Lower lobe of right lung (tissue), 2 donors: ENCODE measurements around the gene SPATS2. TPM values are rescaled to one million over a fixed set of nuclear protein-coding genes. Genes with fewer than 3 reads are reported as not detected.
"Not testable (repeated sequence)": the region's sequence is repeated elsewhere in the genome, so short reads cannot be mapped to it uniquely, and the experiment has no call there.

Source experiments
- ATAC-seq, 2 donors: fragments of 200-7000 bp; cut with Tn5 transposase; one replicate each; pipeline ENCODE4 v1.9.1; 2020 to 2022; ENCODE audit warnings: mild to moderate bottlenecking in 2 of 2, moderate library complexity in 2 of 2
- DNase-seq: peaks from one replicate; pipeline ENCODE4 v3.0.0-alpha.2; 2020
- H3K27ac ChIP-seq: fragments of 200-600 bp; one replicate; pipeline ENCODE4 v1.8.0; 2022
- H3K27me3 ChIP-seq: fragments of 200-600 bp; one replicate; pipeline ENCODE4 v1.8.0; 2022; ENCODE audit warnings: low read depth
- H3K36me3 ChIP-seq: fragments of 200-600 bp; one replicate; pipeline ENCODE4 v1.8.0; 2022; ENCODE audit warnings: mild to moderate bottlenecking
- H3K4me1 ChIP-seq: fragments of 200-600 bp; one replicate; pipeline ENCODE4 v1.8.0; 2022
- H3K4me3 ChIP-seq: fragments of 200-600 bp; one replicate; pipeline ENCODE4 v1.8.0; 2022; ENCODE audit warnings: mild to moderate bottlenecking
- H3K9me3 ChIP-seq: fragments of 200-600 bp; one replicate; pipeline ENCODE4 v1.8.0; 2022
- CTCF ChIP-seq: fragments of 200-600 bp; IDR thresholded peaks from one replicate; pipeline ENCODE4 v1.8.0; 2022; ENCODE audit warnings: antibody characterized with exemption, mild to moderate bottlenecking
- intact Hi-C: fragments of 100-400 bp; cut with DNase I; formaldehyde crosslinking; loops from one replicate; pipeline ENCODE4 v1.11.0; 2022
- total RNA-seq: library from RNA; stranded (reverse); fragmentation: NEBNext Ultra II Directional; extraction: Animal tissue kit (Norgen Biotek cat#: 25700); gene quantifications from one replicate; pipeline ENCODE4 v1.2.1, GENCODE V29; 2021
- donor health status: DM: no; HTN: yes; CAD: no; lungs with severe emphysema.

Gene SPATS2
- total RNA-seq, 1 donor from 2014 or later: 17.3 TPM

GRCh38 chr12:49377386-49377785, 10.1 kb downstream of the SPATS2 start:
- no peak for ATAC-seq
- intact Hi-C loops: no loop called here

DNA sequence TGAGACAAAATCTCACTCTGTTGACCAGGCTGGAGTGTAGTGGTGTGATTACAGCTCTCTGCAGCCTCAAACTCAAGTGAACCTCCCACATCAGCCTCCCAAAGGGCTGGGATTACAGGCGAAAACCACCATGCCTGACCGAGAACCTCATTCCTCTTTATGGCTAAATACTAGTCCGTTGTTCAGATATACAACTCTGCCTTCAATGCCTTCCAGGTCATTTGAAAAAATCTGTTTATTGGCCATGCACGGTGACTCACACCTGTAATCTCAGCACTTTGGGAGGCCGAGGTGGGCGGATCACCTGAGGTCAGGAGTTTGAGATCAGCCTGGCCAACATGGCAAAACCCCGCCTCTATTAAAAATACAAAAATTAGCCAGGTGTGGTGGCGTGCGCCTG, 12.9 kb downstream of the SPATS2 start:
- ATAC-seq, H3K4me1 ChIP-seq, H3K4me3 ChIP-seq, intact Hi-C loops, H3K36me3 ChIP-seq, H3K27me3 ChIP-seq, DNase-seq, H3K9me3 ChIP-seq, H3K27ac ChIP-seq: not testable (repeated sequence)

More at GRCh38 chr12:49377386-49377785, 10.1 kb downstream of the SPATS2 start:
- Histone ChIP-seq H3K27ac (no peak overlapping the region), H3K9me3 (no peaks in the 10 kb centered on the region), H3K4me3 (no peak overlapping the region), H3K36me3 (no peaks in the 10 kb centered on the region), H3K27me3 (no peaks in the 10 kb centered on the region), H3K4me1 (no peaks in the 10 kb centered on the region)
- DNase-seq: no peak
- TF ChIP-seq CTCF: no peak

DNA sequence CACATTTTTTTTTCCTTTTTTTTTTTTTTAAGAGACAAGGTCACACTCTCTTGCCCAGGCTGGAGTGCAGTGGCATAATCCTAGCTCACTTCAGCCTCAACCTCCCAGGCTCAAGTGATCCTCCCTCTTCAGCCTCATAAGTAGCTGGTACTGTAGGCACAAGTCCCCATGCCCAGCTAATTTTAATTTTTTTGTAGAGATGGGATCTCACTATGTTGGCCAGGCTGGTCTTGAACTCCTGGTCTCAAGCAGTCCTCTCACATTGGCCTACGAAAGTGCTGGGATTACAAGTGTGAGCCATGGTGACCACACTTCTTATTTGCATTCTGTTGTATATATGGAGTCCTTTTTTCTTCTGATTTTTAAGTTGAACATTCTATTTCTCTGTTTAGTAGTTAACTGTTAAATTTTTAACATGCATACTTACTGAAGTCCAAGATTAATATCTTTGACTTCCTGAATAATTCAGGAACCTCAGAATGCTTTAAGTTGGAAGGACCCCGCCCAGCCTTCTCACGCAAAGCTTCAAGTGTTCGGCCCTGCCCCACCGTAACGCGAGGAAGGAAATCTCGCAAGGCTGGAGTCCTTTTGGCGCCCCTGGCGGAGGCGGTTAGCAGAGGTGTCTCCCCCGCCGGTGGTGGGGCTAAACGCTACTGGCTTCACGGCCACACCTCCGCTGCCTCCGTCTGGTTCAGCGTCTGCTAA, 21.6 kb downstream of the SPATS2 start:
- H3K4me1 ChIP-seq: no peaks in the 10 kb centered on the region
- ATAC-seq (peak; percentile 37 to 70), DNase-seq (peak; percentile 79)
- intact Hi-C loops: no loop called here
- TF ChIP-seq CTCF: peak; percentile 38
- H3K27ac ChIP-seq: no peak overlapping the region
- no peaks in the 10 kb centered on the region for H3K36me3 ChIP-seq
- no peaks in the 10 kb centered on the region for H3K9me3 ChIP-seq
- no peak overlapping the region for H3K4me3 ChIP-seq
- no peaks in the 10 kb centered on the region for H3K27me3 ChIP-seq

GRCh38 chr12:49389387-49389703, 22.1 kb downstream of the SPATS2 start:
- H3K9me3 ChIP-seq: no peaks in the 10 kb centered on the region
- no peak for ATAC-seq
- no peaks in the 10 kb centered on the region for H3K4me1 ChIP-seq
- no peak for TF ChIP-seq CTCF
- no peak overlapping the region for H3K27ac ChIP-seq
- no peak for DNase-seq
- intact Hi-C loops: no loop called here
- H3K36me3 ChIP-seq: no peaks in the 10 kb centered on the region
- no peaks in the 10 kb centered on the region for H3K27me3 ChIP-seq
- no peak overlapping the region for H3K4me3 ChIP-seq

- H3K27me3 ChIP-seq: no peaks in the 10 kb centered on the region
- no peak for TF ChIP-seq CTCF
- ATAC-seq: no peak
- intact Hi-C loops: no loop called here
- no peak for DNase-seq
- H3K4me3 ChIP-seq: no peak overlapping the region
- H3K36me3 ChIP-seq: no peaks in the 10 kb centered on the region
- no peak overlapping the region for H3K27ac ChIP-seq
- H3K9me3 ChIP-seq: no peaks in the 10 kb centered on the region
- no peaks in the 10 kb centered on the region for H3K4me1 ChIP-seq
These were observed 29.7 kb downstream of the SPATS2 start for GRCh38 chr12:49397000-49397399.

DNA sequence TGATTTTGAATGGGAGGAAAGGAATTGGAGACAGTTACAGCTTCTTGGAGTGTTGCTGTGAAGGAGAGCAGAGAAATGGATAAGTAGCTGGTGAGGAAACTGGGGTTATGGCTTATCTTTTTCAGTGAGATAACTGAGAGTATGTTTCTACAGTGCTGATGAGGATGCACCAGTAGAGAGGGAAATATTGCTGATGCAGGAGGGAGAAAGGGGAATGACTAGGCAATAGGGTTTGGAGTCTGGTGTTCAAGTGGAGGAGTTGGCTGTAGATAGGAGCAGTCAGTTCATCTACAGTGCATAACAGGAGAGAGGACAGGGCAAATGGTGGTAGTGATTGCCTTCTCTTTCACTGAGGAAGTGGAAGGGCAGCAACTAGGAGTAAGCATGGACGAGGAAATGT, 33.0 kb downstream of the SPATS2 start:
- intact Hi-C loops: no loop called here

More for the DNA sequence above, 33.0 kb downstream of the SPATS2 start:
- Histone ChIP-seq H3K27me3 (no peaks in the 10 kb centered on the region), H3K9me3 (no peaks in the 10 kb centered on the region), H3K4me1 (no peaks in the 10 kb centered on the region), H3K27ac (no peak overlapping the region), H3K36me3 (no peaks in the 10 kb centered on the region), H3K4me3 (no peak overlapping the region)
- no peak for TF ChIP-seq CTCF
- DNase-seq (no peak), ATAC-seq (no peak)
